K562 (cell line): Measurements from ENCODE around the gene ARHGEF26. TPM values are rescaled to one million over a fixed set of nuclear protein-coding genes. Genes with fewer than 3 reads are reported as not detected.

ENCODE experiments used
- ATAC-seq: fragments of 200-7000 bp; cut with Tn5 transposase; 3 replicates; pipeline ENCODE4 v1.9.1; 2020; ENCODE audit warnings: moderate library complexity
- BruUV-seq: library from RNA; stranded (reverse); fragments of 400-500 nt; replicated peaks from 2 replicates; lab custom pipeline; 2021; lab: Mats Ljungman, UMichigan
- CTCF ChIA-PET: fragments of 300-600 bp; formaldehyde crosslinking; extraction: SDS; loops from one replicate; lab custom pipeline; 2021; ENCODE audit warnings: low intra/inter-chr PET ratio; lab: Yijun Ruan, JAX
- POLR2A ChIA-PET: fragments of 300-600, 350-650 bp; sonication (Branson Sonifier 250); formaldehyde crosslinking; extraction: SDS; loops from one replicate; lab custom pipeline; 2021; ENCODE audit warnings: antibody characterized with exemption, inconsistent platforms; lab: Yijun Ruan, JAX
- DNase-seq, 4 experiments: peaks; one replicate each; pipeline versions ENCODE4 v3.0.0 to v3.0.0-alpha.2; 2011 to 2018; ENCODE audit warnings: low spot score in 3 of 4, mixed read lengths in 3 of 4; ENCODE audit errors: extremely low read depth in 1 of 4
- FAIRE-seq: peaks from 2 replicates; lab custom pipeline; 2011; peaks lifted over from hg19 to GRCh38; lab: Jason Lieb, UNC
- H2AFZ ChIP-seq: 2 replicates; pipeline ENCODE4 v1.6.0; 2011; ENCODE audit warnings: low read depth, low read length, control low read depth, inconsistent platforms
- H3K27ac ChIP-seq: fragments of 200-600 bp; 3 replicates; pipeline ENCODE4 v1.8.0; 2011; ENCODE audit warnings: low read depth, mild to moderate bottlenecking, control low read depth, inconsistent platforms, low read length, moderate library complexity, mixed read lengths; ENCODE audit errors: extremely low read depth
- H3K27me3 ChIP-seq, 2 experiments: fragments of 300-600 bp in 1 of 2; 2 replicates in 1 of 2; 3 replicates in 1 of 2; pipeline versions ENCODE4 v1.6.0 to v1.8.0; 2011; ENCODE audit warnings: inconsistent platforms in 2 of 2, low read length in 2 of 2, mild to moderate bottlenecking in 1 of 2, mixed read lengths in 1 of 2, moderate library complexity in 1 of 2; ENCODE audit not compliant: control insufficient read depth in 2 of 2, insufficient read depth in 2 of 2
- H3K36me3 ChIP-seq: fragments of 300-600 bp; 3 replicates; pipeline ENCODE4 v1.8.0; 2011; ENCODE audit warnings: mild to moderate bottlenecking, low read length, inconsistent platforms; ENCODE audit not compliant: control insufficient read depth, insufficient read depth
- H3K4me1 ChIP-seq, 2 experiments: fragments of 200-600 bp in 1 of 2; replicated peaks in 1 of 2; 2 replicates in 1 of 2; 3 replicates in 1 of 2; pipeline versions ENCODE4 v1.5.1 to v1.8.0; 2011; ENCODE audit warnings: inconsistent platforms in 2 of 2, low read length in 2 of 2, mild to moderate bottlenecking in 1 of 2, mixed read lengths in 1 of 2, moderate library complexity in 1 of 2; ENCODE audit not compliant: control insufficient read depth in 2 of 2, insufficient read depth in 2 of 2
- H3K4me2 ChIP-seq: 2 replicates; pipeline ENCODE4 v1.6.1; 2011; ENCODE audit warnings: low read length, control low read depth, inconsistent platforms, mixed read lengths; ENCODE audit not compliant: insufficient read depth
- H3K4me3 ChIP-seq: fragments of 200-600 bp; sonication (generic), shearing (Covaris generic); 2 replicates; pipeline ENCODE4 v1.5.1; 2016; ENCODE audit warnings: control low read depth, inconsistent platforms
- H3K79me2 ChIP-seq: fragments of 200-600 bp; 3 replicates; pipeline ENCODE4 v1.8.0; 2011; ENCODE audit warnings: low read length, inconsistent platforms; ENCODE audit not compliant: control insufficient read depth, insufficient read depth
- H3K9ac ChIP-seq, 2 experiments: 2 replicates each; pipeline versions ENCODE4 v1.6.0 to v1.6.1; 2011; ENCODE audit warnings: low read depth in 2 of 2, low read length in 2 of 2, control low read depth in 1 of 2, inconsistent platforms in 1 of 2, mild to moderate bottlenecking in 1 of 2, mixed read lengths in 1 of 2; ENCODE audit not compliant: insufficient read depth in 1 of 2
- H3K9me1 ChIP-seq: one replicate; pipeline ENCODE4 v1.6.0; 2011; ENCODE audit warnings: inconsistent platforms, mild to moderate bottlenecking, low read length, moderate library complexity; ENCODE audit not compliant: control insufficient read depth, insufficient read depth
- H3K9me3 ChIP-seq: replicated peaks from 2 replicates; pipeline ENCODE4 v1.5.1; 2011; ENCODE audit warnings: low read depth, low read length, inconsistent platforms; ENCODE audit not compliant: control insufficient read depth, insufficient read depth
- H4K20me1 ChIP-seq: replicated peaks from 2 replicates; pipeline ENCODE4 v1.6.1; 2011; ENCODE audit warnings: low read length, inconsistent platforms, mixed read lengths; ENCODE audit not compliant: control insufficient read depth, insufficient read depth
- FOXJ2 ChIP-seq: fragments of 200-800 bp; sonication (Bioruptor generic); IDR thresholded peaks from 2 replicates; pipeline ENCODE4 v1.6.1; 2016; ENCODE audit warnings: missing genetic modification characterization, missing compliant biosample characterization
- ZNF23 ChIP-seq: fragments of 250-450 bp; sonication (Bioruptor Pico); IDR thresholded peaks from 2 replicates; pipeline ENCODE4 v1.4.0; 2020; ENCODE audit warnings: mild to moderate bottlenecking
- ZNF436 ChIP-seq: fragments of 250-450, 450-650 bp; sonication (Bioruptor Pico); formaldehyde crosslinking; IDR thresholded peaks from 2 replicates; pipeline ENCODE4 v1.7.0; 2020; ENCODE audit warnings: mild to moderate bottlenecking
- ZNF586 ChIP-seq: fragments of 450-650 bp; formaldehyde crosslinking; conservative IDR thresholded peaks from 2 replicates; pipeline ENCODE4 v1.4.0; 2020; ENCODE audit warnings: mild to moderate bottlenecking, moderate library complexity
- WGBS: fragments of 100-300 bp; shearing (Covaris generic); methylation state at CpG from one replicate; pipeline ENCODE4 v1.1.6; 2016; ENCODE audit warnings: low coverage, mixed read lengths; ENCODE audit not compliant: insufficient coverage; ENCODE audit errors: missing lambda C conversion rate; 5-methylcytosine and 5-hydroxymethylcytosine counted together
- in situ Hi-C: fragments of 300-500 bp; cut with MboI; formaldehyde crosslinking; loops from 4 replicates; pipeline ENCODE4 v1.15.0; 2018; ENCODE audit warnings: inconsistent platforms, mixed read lengths
- intact Hi-C: fragments of 100-400 bp; cut with micrococcal nuclease; formaldehyde crosslinking; loops from 2 replicates; pipeline ENCODE4 v1.14.2; 2022
- polyA plus RNA-seq, 8 experiments: library from polyadenylated mRNA; depleted of rRNA in 4 of 8; stranded (reverse) in 5 of 8; unstranded in 3 of 8; fragments of >200 nt; fragmentation: Nextera tagmentation in 2 of 8; fragmentation: Illumina TruSeq in 1 of 8; extraction: Ambion mirVana in 2 of 8; extraction: Trizol in 1 of 8; gene quantifications; 2 replicates each; pipeline versions ENCODE4 v1.2.1 to v1.2.3, GENCODE V29; 2011 to 2014; ENCODE audit warnings: inconsistent platforms in 1 of 8, missing spikeins in 1 of 8
- total RNA-seq, 7 experiments: library from RNA; depleted of rRNA in 6 of 7; stranded (reverse); fragments of >200 nt in 6 of 7; fragmentation: Illumina TruSeq in 2 of 7; extraction: Trizol in 2 of 7; gene quantifications; 2 replicates each; pipeline versions ENCODE4 v1.2.1 to v1.2.3, GENCODE V29; 2011 to 2021; ENCODE audit warnings: low replicate concordance in 1 of 7
- TF ChIP-seq, protein P1 (sequence below): fragments of 450-650 bp; IDR thresholded peaks from 2 replicates; pipeline ENCODE4 v1.6.1; 2016; ENCODE audit warnings: borderline replicate concordance

The ARHGEF26 gene
- total and polyA plus RNA-seq, 9 of the 15 experiments (the other 6 are each of a cell fraction or from before 2014, with no cell fraction given), result 0.01 to 0.11 (median 0.04) TPM; not detected in 2

DNA sequence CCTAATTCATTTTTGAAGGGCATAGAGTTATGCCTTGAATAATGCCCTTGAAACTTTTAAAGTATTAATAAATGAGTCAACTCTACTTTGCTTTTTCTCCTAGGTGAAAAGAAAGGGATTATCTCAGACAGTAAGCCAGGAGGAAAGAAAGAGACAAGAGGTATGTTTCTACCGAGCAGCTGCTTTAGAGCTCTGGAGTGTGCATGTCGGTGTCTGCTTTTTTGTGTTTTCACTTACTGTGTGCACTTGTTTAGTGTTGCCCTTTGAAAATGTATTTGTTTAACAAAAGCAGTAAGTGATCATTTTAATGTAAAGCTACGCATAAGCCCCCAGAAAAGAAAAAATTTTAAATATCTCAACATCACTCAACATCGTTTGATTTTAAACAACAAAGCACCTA lies 28.1 kb downstream of the ARHGEF26 start:
- Histone ChIP-seq H2AFZ (no peak overlapping the region), H3K27ac (no peak overlapping the region), H3K36me3 (no peaks in the 10 kb centered on the region), H3K4me2 (no peak overlapping the region), H4K20me1 (no peaks in the 10 kb centered on the region), H3K79me2 (no peaks in the 10 kb centered on the region), H3K9ac (no peak overlapping the region), H3K4me3 (no peak overlapping the region), H3K9me1 (no peaks in the 10 kb centered on the region), H3K9me3 (no peaks in the 10 kb centered on the region), H3K27me3 (no peaks in the 10 kb centered on the region), H3K4me1 (no peaks in the 10 kb centered on the region)
- no peak for FAIRE-seq
- ChIA-PET POLR2A (no interaction called here), CTCF (no interaction called here)
- WGBS, result 0% methylated on average over 4 of the region's 4 CpGs
- in situ Hi-C loops (no loop called here), intact Hi-C loops (no loop called here)
- BruUV-seq, result no TSS peak
- no peak for ATAC-seq
- DNase-seq, result no peak
- TF ChIP-seq FOXJ2 (tag) (no peak), ZNF586 (CRISPR knock-in tag) (no peak), ZNF23 (CRISPR knock-in tag) (no peak), ZNF436 (no peak)

GRCh38 chr3:154151969-154152368 lies 30.8 kb downstream of the ARHGEF26 start:
- TF ChIP-seq, protein P1, sequence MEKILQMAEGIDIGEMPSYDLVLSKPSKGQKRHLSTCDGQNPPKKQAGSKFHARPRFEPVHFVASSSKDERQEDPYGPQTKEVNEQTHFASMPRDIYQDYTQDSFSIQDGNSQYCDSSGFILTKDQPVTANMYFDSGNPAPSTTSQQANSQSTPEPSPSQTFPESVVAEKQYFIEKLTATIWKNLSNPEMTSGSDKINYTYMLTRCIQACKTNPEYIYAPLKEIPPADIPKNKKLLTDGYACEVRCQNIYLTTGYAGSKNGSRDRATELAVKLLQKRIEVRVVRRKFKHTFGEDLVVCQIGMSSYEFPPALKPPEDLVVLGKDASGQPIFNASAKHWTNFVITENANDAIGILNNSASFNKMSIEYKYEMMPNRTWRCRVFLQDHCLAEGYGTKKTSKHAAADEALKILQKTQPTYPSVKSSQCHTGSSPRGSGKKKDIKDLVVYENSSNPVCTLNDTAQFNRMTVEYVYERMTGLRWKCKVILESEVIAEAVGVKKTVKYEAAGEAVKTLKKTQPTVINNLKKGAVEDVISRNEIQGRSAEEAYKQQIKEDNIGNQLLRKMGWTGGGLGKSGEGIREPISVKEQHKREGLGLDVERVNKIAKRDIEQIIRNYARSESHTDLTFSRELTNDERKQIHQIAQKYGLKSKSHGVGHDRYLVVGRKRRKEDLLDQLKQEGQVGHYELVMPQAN, result no peak
- Histone ChIP-seq H3K79me2 (no peaks in the 10 kb centered on the region), H3K27me3 (no peaks in the 10 kb centered on the region), H2AFZ (no peak overlapping the region), H3K27ac (no peak overlapping the region), H3K36me3 (no peaks in the 10 kb centered on the region), H4K20me1 (no peaks in the 10 kb centered on the region), H3K4me1 (no peaks in the 10 kb centered on the region), H3K9ac (no peak overlapping the region), H3K4me3 (no peak overlapping the region), H3K4me2 (no peak overlapping the region), H3K9me3 (no peaks in the 10 kb centered on the region), H3K9me1 (no peaks in the 10 kb centered on the region)
- FAIRE-seq, result no peak
- CTCF ChIA-PET, result no interaction called here
- POLR2A ChIA-PET, result no interaction called here
- no peak for ATAC-seq
- 0% methylated on average over 1 of the region's 1 CpG for WGBS
- in situ Hi-C loops, result no loop called here
- intact Hi-C loops, result no loop called here
- DNase-seq, result no peak
- no TSS peak for BruUV-seq
